Measurements from ENCODE around the gene ZNF506.
"Not testable (repeated sequence)": the region's sequence is repeated elsewhere in the genome, so short reads cannot be mapped to it uniquely, and the experiment has no call there.

ZNF506 gene

GRCh38 chr19:19781791-19782190, 39.8 kb downstream of the ZNF506 start:
- in situ Hi-C loops (cut with MboI; ENCODE audit: low sequenced_read_pairs) = not testable (repeated sequence)

GRCh38 chr19:19778666-19779065, 42.9 kb downstream of the ZNF506 start:
- in situ Hi-C loops (cut with MboI; ENCODE audit: low sequenced_read_pairs) = no loop called here

GRCh38 chr19:19777692-19778091, 43.9 kb downstream of the ZNF506 start:
- in situ Hi-C loops (cut with MboI; ENCODE audit: low sequenced_read_pairs) = no loop called here

GRCh38 chr19:19776206-19777008, 45.1 kb downstream of the ZNF506 start:
- in situ Hi-C loops (cut with MboI; ENCODE audit: low sequenced_read_pairs) = no loop called here

- in situ Hi-C loops (cut with MboI; ENCODE audit: low sequenced_read_pairs) = no loop called here
Observed at GRCh38 chr19:19775891-19776205, 45.7 kb downstream of the ZNF506 start.

- in situ Hi-C loops (cut with MboI; ENCODE audit: low sequenced_read_pairs) = no loop called here
Observed at GRCh38 chr19:19774354-19775033, 47.1 kb downstream of the ZNF506 start.

GRCh38 chr19:19771963-19772362, 49.6 kb downstream of the ZNF506 start:
- in situ Hi-C loops (cut with MboI; ENCODE audit: low sequenced_read_pairs) = not testable (repeated sequence)

GRCh38 chr19:19769971-19770370, 51.6 kb downstream of the ZNF506 start:
- in situ Hi-C loops (cut with MboI; ENCODE audit: low sequenced_read_pairs) = not testable (repeated sequence)

- in situ Hi-C loops (cut with MboI; ENCODE audit: low sequenced_read_pairs) = no loop called here
Observed at GRCh38 chr19:19758164-19758563, 63.4 kb downstream of the ZNF506 start.

GRCh38 chr19:19752760-19753403, 68.7 kb downstream of the ZNF506 start:
- in situ Hi-C loops (cut with MboI; ENCODE audit: low sequenced_read_pairs) = no loop called here

- in situ Hi-C loops (cut with MboI; ENCODE audit: low sequenced_read_pairs) = no loop called here
Observed at GRCh38 chr19:19751846-19752245, 69.7 kb downstream of the ZNF506 start.

GRCh38 chr19:19750842-19751790, 70.4 kb downstream of the ZNF506 start:
- in situ Hi-C loops (cut with MboI; ENCODE audit: low sequenced_read_pairs) = no loop called here

GRCh38 chr19:19749908-19750841, 71.4 kb downstream of the ZNF506 start:
- in situ Hi-C loops (cut with MboI; ENCODE audit: low sequenced_read_pairs) = no loop called here

GRCh38 chr19:19749117-19749907, 72.2 kb downstream of the ZNF506 start:
- in situ Hi-C loops (cut with MboI; ENCODE audit: low sequenced_read_pairs) = no loop called here

GRCh38 chr19:19748249-19748938, 73.2 kb downstream of the ZNF506 start:
- in situ Hi-C loops (cut with MboI; ENCODE audit: low sequenced_read_pairs) = no loop called here

- in situ Hi-C loops (cut with MboI; ENCODE audit: low sequenced_read_pairs) = no loop called here
Observed at GRCh38 chr19:19747357-19748220, 74.0 kb downstream of the ZNF506 start.

All from HL-60/S4 treated with retinoic acid at 250 ng/mL for 4 days and 3 days (cell line).